Liver (tissue), 9 donors: Measurements from ENCODE around the gene PLXDC1. TPM values are rescaled to one million over a fixed set of nuclear protein-coding genes. Genes with fewer than 3 reads are reported as not detected.

Experiments
- DNase-seq: peaks from one replicate; pipeline ENCODE4 v3.0.0-alpha.2; 2017; ENCODE audit warnings: low spot score
- H3K27ac ChIP-seq, 2 donors: one replicate each; pipeline ENCODE4 v1.7.0; 2013; ENCODE audit warnings: inconsistent platforms in 2 of 2, low read length in 2 of 2, control low read depth in 1 of 2, low read depth in 1 of 2, mild to moderate bottlenecking in 1 of 2
- H3K27me3 ChIP-seq, 4 donors: one replicate each; pipeline versions ENCODE4 v1.6.1 to v1.7.0; 2013; ENCODE audit warnings: low read length in 3 of 4, inconsistent platforms in 1 of 4, mild to moderate bottlenecking in 1 of 4, moderate library complexity in 1 of 4; ENCODE audit not compliant: control insufficient read depth in 4 of 4, insufficient read depth in 4 of 4
- H3K36me3 ChIP-seq, 4 donors: one replicate each; pipeline versions ENCODE4 v1.6.1 to v1.7.0; 2013; ENCODE audit warnings: low read length in 3 of 4, mild to moderate bottlenecking in 3 of 4, low read depth in 1 of 4, moderate library complexity in 1 of 4; ENCODE audit not compliant: control insufficient read depth in 4 of 4, insufficient read depth in 3 of 4
- H3K4me1 ChIP-seq, 4 donors: one replicate each; pipeline versions ENCODE4 v1.6.1 to v1.7.0; 2013; ENCODE audit warnings: low read length in 3 of 4, mild to moderate bottlenecking in 3 of 4, moderate library complexity in 1 of 4; ENCODE audit not compliant: control insufficient read depth in 4 of 4, insufficient read depth in 4 of 4
- H3K4me3 ChIP-seq, 3 donors: one replicate each; pipeline versions ENCODE4 v1.6.1 to v1.7.0; 2013; ENCODE audit warnings: low read length in 3 of 3, control low read depth in 1 of 3, low read depth in 1 of 3, mild to moderate bottlenecking in 1 of 3
- H3K9ac ChIP-seq, 2 donors: one replicate each; pipeline ENCODE4 v1.7.0; 2013; ENCODE audit warnings: low read length in 2 of 2, mild to moderate bottlenecking in 2 of 2, moderate library complexity in 2 of 2, control low read depth in 1 of 2, low read depth in 1 of 2
- H3K9me3 ChIP-seq, 4 donors: one replicate each; pipeline versions ENCODE4 v1.6.1 to v1.7.0; 2013; ENCODE audit warnings: low read length in 3 of 4; ENCODE audit not compliant: control insufficient read depth in 4 of 4
- EGR1 ChIP-seq, 2 donors: IDR thresholded peaks; 2 replicates each; pipeline ENCODE4 v1.6.1; 2016 to 2018; ENCODE audit warnings: antibody characterized with exemption in 2 of 2, low read depth in 2 of 2
- FOXA1 ChIP-seq: IDR thresholded peaks from 2 replicates; pipeline ENCODE4 v1.6.1; 2016; ENCODE audit warnings: antibody characterized with exemption
- FOXA2 ChIP-seq: IDR thresholded peaks from 2 replicates; pipeline ENCODE4 v1.6.1; 2016; ENCODE audit warnings: antibody characterized with exemption
- GABPA ChIP-seq, 2 donors: IDR thresholded peaks in 1 of 2; conservative IDR thresholded peaks in 1 of 2; 2 replicates each; pipeline ENCODE4 v1.6.1; 2016; ENCODE audit warnings: antibody characterized with exemption in 2 of 2, mild to moderate bottlenecking in 1 of 2, moderate library complexity in 1 of 2
- HNF4A ChIP-seq, 2 donors: conservative IDR thresholded peaks; 2 replicates each; pipeline ENCODE4 v1.6.1; 2016; ENCODE audit warnings: antibody characterized with exemption in 2 of 2, mild to moderate bottlenecking in 2 of 2
- HNF4G ChIP-seq: IDR thresholded peaks from 2 replicates; pipeline ENCODE4 v1.6.1; 2016; ENCODE audit warnings: antibody characterized with exemption
- JUND ChIP-seq, 2 donors: IDR thresholded peaks; 2 replicates each; pipeline ENCODE4 v1.6.1; 2016; ENCODE audit warnings: antibody characterized with exemption in 2 of 2
- NR2F2 ChIP-seq: IDR thresholded peaks from 2 replicates; pipeline ENCODE4 v1.6.1; 2016; ENCODE audit warnings: antibody characterized with exemption
- RAD21 ChIP-seq, 2 donors: IDR thresholded peaks; 2 replicates each; pipeline ENCODE4 v1.6.1; 2016; ENCODE audit warnings: antibody characterized with exemption in 2 of 2, mild to moderate bottlenecking in 2 of 2
- RXRA ChIP-seq, 2 donors: IDR thresholded peaks; 2 replicates each; pipeline ENCODE4 v1.6.1; 2017 to 2018; ENCODE audit warnings: antibody characterized with exemption in 2 of 2, mild to moderate bottlenecking in 1 of 2
- SP1 ChIP-seq: IDR thresholded peaks from 2 replicates; pipeline ENCODE4 v1.6.1; 2018; ENCODE audit warnings: antibody characterized with exemption, mild to moderate bottlenecking
- TAF1 ChIP-seq: conservative IDR thresholded peaks from 2 replicates; pipeline ENCODE4 v1.6.1; 2016; ENCODE audit warnings: antibody characterized with exemption, mild to moderate bottlenecking
- YY1 ChIP-seq: IDR thresholded peaks from 2 replicates; pipeline ENCODE4 v1.6.1; 2016; ENCODE audit warnings: antibody characterized with exemption, mild to moderate bottlenecking
- WGBS: extraction: QIAGEN DNeasy Blood & Tissue Kit; methylation state at CpG from one replicate; pipeline ENCODE4 v1.1.7; 2013; 5-methylcytosine and 5-hydroxymethylcytosine counted together
- polyA plus RNA-seq, 2 donors: library from polyadenylated mRNA; stranded (reverse) in 1 of 2; unstranded in 1 of 2; fragments of 200-250 nt in 1 of 2; fragments of >200 nt in 1 of 2; fragmentation: Nextera tagmentation in 1 of 2; extraction: Ambion mirVana in 1 of 2; gene quantifications; one replicate each; pipeline versions ENCODE4 v1.2.1 to v1.2.3, GENCODE V29; 2013 to 2015
- total RNA-seq, 2 donors: library from RNA; depleted of rRNA; stranded (reverse); fragments of >200 nt; gene quantifications; one replicate each; pipeline ENCODE4 v1.2.3, GENCODE V29; 2014
- TF ChIP-seq, protein P1 (sequence below): IDR thresholded peaks from 2 replicates; pipeline ENCODE4 v1.6.1; 2016; ENCODE audit warnings: antibody characterized with exemption
- TF ChIP-seq, protein P2 (sequence below): IDR thresholded peaks from 2 replicates; pipeline ENCODE4 v1.6.1; 2016; ENCODE audit warnings: antibody characterized with exemption
- TF ChIP-seq, protein P3 (sequence below): IDR thresholded peaks from 2 replicates; pipeline ENCODE4 v1.6.1; 2016; ENCODE audit warnings: antibody characterized with exemption
- TF ChIP-seq, protein P4 (sequence below): fragments of 150-350 bp; IDR thresholded peaks from 2 replicates; pipeline ENCODE4 v1.5.1; 2017; ENCODE audit warnings: improper control_type of control experiment, low read depth, low read length; ENCODE audit not compliant: missing input control
- TF ChIP-seq, protein P5 (sequence below): IDR thresholded peaks from 2 replicates; pipeline ENCODE4 v1.6.1; 2016; ENCODE audit warnings: antibody characterized with exemption, mild to moderate bottlenecking
- donor health status: healthy.
- donor health status: healthy.
- donor health status: healthy.
- donor health status: healthy.
- donor health status: healthy.

The PLXDC1 gene
- total and polyA plus RNA-seq, 4 donors: 0.14 to 0.84 (median 0.30) TPM

DNA sequence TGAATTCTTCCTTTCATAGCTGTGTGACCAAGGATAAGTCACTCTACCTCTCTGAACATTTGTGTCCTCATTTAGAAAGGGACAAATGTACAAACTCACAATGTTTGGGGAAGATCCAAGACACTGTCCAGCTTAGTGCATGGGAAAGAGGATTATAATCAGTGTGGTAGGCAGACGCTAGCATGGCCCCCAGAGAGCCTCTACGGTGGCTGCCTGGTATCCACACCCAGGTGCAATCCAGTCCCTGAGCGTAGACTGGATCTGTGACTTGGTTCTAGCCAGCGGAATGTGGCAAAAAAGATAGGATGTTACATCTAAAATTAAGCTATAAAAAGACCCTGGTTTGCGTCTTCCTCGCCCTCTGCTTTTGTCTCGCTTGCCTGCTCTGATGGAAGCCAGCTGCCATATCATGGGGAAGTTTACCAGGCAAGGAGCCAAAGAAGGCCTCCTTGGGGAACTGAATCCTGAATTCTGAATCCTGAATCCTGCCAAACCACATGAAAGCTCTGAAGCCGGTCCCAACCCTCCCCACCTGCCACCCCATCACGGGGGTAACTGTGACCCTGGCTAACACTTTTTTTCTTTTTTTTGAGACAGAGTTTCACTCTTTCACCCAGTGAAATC lies 51.7 kb downstream of the PLXDC1 start:
- peaks cover 0 to 5% (median 0%) of the 10 kb centered on the region in 4 donors for H3K4me1 ChIP-seq
- H3K9ac ChIP-seq: no peak overlapping the region
- TF ChIP-seq, protein P1, sequence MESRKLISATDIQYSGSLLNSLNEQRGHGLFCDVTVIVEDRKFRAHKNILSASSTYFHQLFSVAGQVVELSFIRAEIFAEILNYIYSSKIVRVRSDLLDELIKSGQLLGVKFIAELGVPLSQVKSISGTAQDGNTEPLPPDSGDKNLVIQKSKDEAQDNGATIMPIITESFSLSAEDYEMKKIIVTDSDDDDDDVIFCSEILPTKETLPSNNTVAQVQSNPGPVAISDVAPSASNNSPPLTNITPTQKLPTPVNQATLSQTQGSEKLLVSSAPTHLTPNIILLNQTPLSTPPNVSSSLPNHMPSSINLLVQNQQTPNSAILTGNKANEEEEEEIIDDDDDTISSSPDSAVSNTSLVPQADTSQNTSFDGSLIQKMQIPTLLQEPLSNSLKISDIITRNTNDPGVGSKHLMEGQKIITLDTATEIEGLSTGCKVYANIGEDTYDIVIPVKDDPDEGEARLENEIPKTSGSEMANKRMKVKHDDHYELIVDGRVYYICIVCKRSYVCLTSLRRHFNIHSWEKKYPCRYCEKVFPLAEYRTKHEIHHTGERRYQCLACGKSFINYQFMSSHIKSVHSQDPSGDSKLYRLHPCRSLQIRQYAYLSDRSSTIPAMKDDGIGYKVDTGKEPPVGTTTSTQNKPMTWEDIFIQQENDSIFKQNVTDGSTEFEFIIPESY: no peak
- TF ChIP-seq YY1: no peak
- no peak for TF ChIP-seq FOXA1
- TF ChIP-seq SP1: no peak
- TF ChIP-seq, protein P2, sequence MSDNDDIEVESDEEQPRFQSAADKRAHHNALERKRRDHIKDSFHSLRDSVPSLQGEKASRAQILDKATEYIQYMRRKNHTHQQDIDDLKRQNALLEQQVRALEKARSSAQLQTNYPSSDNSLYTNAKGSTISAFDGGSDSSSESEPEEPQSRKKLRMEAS: no peak
- TF ChIP-seq NR2F2: no peak
- TF ChIP-seq EGR1 (IDR thresholded peaks at IDR 0.05; ENCODE audit: low read depth in 2 of 2): no peak
- TF ChIP-seq TAF1: no peak
- TF ChIP-seq FOXA2: no peak
- WGBS: 75% methylated on average over 9 of the region's 9 CpGs
- H3K27ac ChIP-seq: no peak overlapping the region
- no peak for DNase-seq
- H3K36me3 ChIP-seq: no peaks in the 10 kb centered on the region
- no peaks in the 10 kb centered on the region for H3K27me3 ChIP-seq
- no peak overlapping the region for H3K4me3 ChIP-seq
- no peaks in the 10 kb centered on the region for H3K9me3 ChIP-seq

DNA sequence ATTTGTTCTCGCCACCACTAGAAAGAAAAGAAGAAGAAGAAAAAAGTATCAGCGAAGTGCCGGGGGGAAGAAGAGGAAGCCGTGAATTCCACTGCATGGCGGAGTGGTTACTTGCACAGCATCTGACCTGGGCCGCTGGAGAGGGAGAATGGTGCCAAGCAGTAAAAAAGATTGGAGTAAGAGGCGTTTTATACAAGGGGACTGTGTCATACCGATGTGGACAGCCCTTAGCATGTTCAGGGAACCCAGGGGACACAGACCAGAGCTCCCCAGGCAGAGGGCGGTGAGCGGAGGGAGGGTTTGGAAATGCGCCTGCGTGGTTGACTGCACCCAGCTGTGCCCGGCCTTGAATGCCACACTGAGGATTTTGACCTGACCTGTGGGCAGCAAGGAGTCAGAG lies 52.8 kb downstream of the PLXDC1 start:
- H3K9me3 ChIP-seq: no peaks in the 10 kb centered on the region
- H3K27me3 ChIP-seq: no peaks in the 10 kb centered on the region
- H3K9ac ChIP-seq: no peak overlapping the region
- no peak for DNase-seq
- H3K4me3 ChIP-seq: no peak overlapping the region
- H3K4me1 ChIP-seq: peaks cover 0 to 5% (median 0%) of the 10 kb centered on the region in 4 donors
- WGBS: 55% methylated on average over 13 of the region's 13 CpGs
- no peak overlapping the region for H3K27ac ChIP-seq
- H3K36me3 ChIP-seq: no peaks in the 10 kb centered on the region
- TF ChIP-seq YY1 (no peak), GABPA (IDR thresholded peaks at IDR 0.05 in 1 of 2, conservative IDR thresholded peaks at IDR 0.05 in 1 of 2) (no peak), HNF4A (conservative IDR thresholded peaks at IDR 0.05) (no peak), RXRA (IDR thresholded peaks at IDR 0.05) (no peak), TAF1 (no peak), JUND (IDR thresholded peaks at IDR 0.05) (no peak), FOXA2 (no peak), SP1 (no peak), HNF4G (no peak), RAD21 (IDR thresholded peaks at IDR 0.05) (no peak)
- TF ChIP-seq, protein P1: no peak
- TF ChIP-seq, protein P2: no peak
- TF ChIP-seq, protein P3, sequence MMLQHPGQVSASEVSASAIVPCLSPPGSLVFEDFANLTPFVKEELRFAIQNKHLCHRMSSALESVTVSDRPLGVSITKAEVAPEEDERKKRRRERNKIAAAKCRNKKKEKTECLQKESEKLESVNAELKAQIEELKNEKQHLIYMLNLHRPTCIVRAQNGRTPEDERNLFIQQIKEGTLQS: no peak
- TF ChIP-seq, protein P4, sequence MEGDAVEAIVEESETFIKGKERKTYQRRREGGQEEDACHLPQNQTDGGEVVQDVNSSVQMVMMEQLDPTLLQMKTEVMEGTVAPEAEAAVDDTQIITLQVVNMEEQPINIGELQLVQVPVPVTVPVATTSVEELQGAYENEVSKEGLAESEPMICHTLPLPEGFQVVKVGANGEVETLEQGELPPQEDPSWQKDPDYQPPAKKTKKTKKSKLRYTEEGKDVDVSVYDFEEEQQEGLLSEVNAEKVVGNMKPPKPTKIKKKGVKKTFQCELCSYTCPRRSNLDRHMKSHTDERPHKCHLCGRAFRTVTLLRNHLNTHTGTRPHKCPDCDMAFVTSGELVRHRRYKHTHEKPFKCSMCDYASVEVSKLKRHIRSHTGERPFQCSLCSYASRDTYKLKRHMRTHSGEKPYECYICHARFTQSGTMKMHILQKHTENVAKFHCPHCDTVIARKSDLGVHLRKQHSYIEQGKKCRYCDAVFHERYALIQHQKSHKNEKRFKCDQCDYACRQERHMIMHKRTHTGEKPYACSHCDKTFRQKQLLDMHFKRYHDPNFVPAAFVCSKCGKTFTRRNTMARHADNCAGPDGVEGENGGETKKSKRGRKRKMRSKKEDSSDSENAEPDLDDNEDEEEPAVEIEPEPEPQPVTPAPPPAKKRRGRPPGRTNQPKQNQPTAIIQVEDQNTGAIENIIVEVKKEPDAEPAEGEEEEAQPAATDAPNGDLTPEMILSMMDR: no peak
- TF ChIP-seq, protein P5, sequence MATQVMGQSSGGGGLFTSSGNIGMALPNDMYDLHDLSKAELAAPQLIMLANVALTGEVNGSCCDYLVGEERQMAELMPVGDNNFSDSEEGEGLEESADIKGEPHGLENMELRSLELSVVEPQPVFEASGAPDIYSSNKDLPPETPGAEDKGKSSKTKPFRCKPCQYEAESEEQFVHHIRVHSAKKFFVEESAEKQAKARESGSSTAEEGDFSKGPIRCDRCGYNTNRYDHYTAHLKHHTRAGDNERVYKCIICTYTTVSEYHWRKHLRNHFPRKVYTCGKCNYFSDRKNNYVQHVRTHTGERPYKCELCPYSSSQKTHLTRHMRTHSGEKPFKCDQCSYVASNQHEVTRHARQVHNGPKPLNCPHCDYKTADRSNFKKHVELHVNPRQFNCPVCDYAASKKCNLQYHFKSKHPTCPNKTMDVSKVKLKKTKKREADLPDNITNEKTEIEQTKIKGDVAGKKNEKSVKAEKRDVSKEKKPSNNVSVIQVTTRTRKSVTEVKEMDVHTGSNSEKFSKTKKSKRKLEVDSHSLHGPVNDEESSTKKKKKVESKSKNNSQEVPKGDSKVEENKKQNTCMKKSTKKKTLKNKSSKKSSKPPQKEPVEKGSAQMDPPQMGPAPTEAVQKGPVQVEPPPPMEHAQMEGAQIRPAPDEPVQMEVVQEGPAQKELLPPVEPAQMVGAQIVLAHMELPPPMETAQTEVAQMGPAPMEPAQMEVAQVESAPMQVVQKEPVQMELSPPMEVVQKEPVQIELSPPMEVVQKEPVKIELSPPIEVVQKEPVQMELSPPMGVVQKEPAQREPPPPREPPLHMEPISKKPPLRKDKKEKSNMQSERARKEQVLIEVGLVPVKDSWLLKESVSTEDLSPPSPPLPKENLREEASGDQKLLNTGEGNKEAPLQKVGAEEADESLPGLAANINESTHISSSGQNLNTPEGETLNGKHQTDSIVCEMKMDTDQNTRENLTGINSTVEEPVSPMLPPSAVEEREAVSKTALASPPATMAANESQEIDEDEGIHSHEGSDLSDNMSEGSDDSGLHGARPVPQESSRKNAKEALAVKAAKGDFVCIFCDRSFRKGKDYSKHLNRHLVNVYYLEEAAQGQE: no peak
